A673 (cell line): ENCODE results near the gene RTN1. TPM values are rescaled to one million over a fixed set of nuclear protein-coding genes. Genes with fewer than 3 reads are reported as not detected.

Experiments
- BruUV-seq: library from RNA; stranded (reverse); fragments of 400-500 nt; replicated peaks from 2 replicates; lab custom pipeline; 2021; lab: Mats Ljungman, UMichigan
- CTCF ChIA-PET: fragments of 300-600 bp; sonication (Branson Sonifier 250); formaldehyde crosslinking; loops from one replicate; lab custom pipeline; 2022; ENCODE audit warnings: antibody characterized with exemption; lab: Charles Lee
- POLR2A ChIA-PET: fragments of 300-600 bp; sonication (Branson Sonifier 250); formaldehyde crosslinking; loops from one replicate; lab custom pipeline; 2022; ENCODE audit warnings: antibody characterized with exemption; ENCODE audit not compliant: low non-redundant PET; lab: Charles Lee
- DNase-seq: peaks from one replicate; pipeline ENCODE4 v3.0.0-alpha.2; 2015; ENCODE audit warnings: low spot score
- H3K27ac ChIP-seq: fragments of 200-600 bp; sonication (generic); 2 replicates; pipeline ENCODE4 v1.5.1; 2016; ENCODE audit warnings: mixed run types, low read depth, mild to moderate bottlenecking, mixed read lengths, antibody characterized with exemption, low read length; ENCODE audit not compliant: poor library complexity, severe bottlenecking
- H3K27me3 ChIP-seq: fragments of 200-600 bp; sonication (generic); replicated peaks from 2 replicates; pipeline ENCODE4 v1.6.1; 2017; ENCODE audit warnings: mixed run types, low read depth, mild to moderate bottlenecking, mixed read lengths, antibody characterized with exemption, low read length; ENCODE audit not compliant: insufficient read depth, poor library complexity
- H3K36me3 ChIP-seq: fragments of 200-600 bp; sonication (generic); 2 replicates; pipeline ENCODE4 v1.6.1; 2016; ENCODE audit warnings: mixed run types, mild to moderate bottlenecking, mixed read lengths, antibody characterized with exemption, low read length; ENCODE audit not compliant: insufficient read depth, poor library complexity, severe bottlenecking
- H3K4me1 ChIP-seq: fragments of 200-600 bp; sonication (generic); 2 replicates; pipeline ENCODE4 v1.6.1; 2017; ENCODE audit warnings: mixed run types, mild to moderate bottlenecking, mixed read lengths, antibody characterized with exemption, low read length; ENCODE audit not compliant: insufficient read depth, poor library complexity, severe bottlenecking
- H3K4me3 ChIP-seq: fragments of 200-600 bp; sonication (generic); 2 replicates; pipeline ENCODE4 v1.5.1; 2016; ENCODE audit warnings: low read depth, mixed run types, mild to moderate bottlenecking, mixed read lengths, low read length; ENCODE audit not compliant: poor library complexity, severe bottlenecking
- H3K9me3 ChIP-seq: fragments of 200-600 bp; sonication (generic); 2 replicates; pipeline ENCODE4 v1.6.1; 2016; ENCODE audit warnings: mixed run types, low read depth, mild to moderate bottlenecking, mixed read lengths, antibody characterized with exemption, low read length; ENCODE audit not compliant: poor library complexity, severe bottlenecking
- CTCF ChIP-seq: fragments of 300-800, 200-600 bp; sonication (generic); conservative IDR thresholded peaks from 2 replicates; pipeline ENCODE4 v1.5.1; 2017; ENCODE audit warnings: low read depth, mild to moderate bottlenecking, antibody characterized with exemption, low read length, moderate library complexity, mixed read lengths
- EZH2 ChIP-seq: fragments of 200-600 bp; sonication (generic); IDR thresholded peaks from 2 replicates; pipeline ENCODE4 v1.6.1; 2017; ENCODE audit warnings: borderline replicate concordance, low read depth, mild to moderate bottlenecking, mixed read lengths, antibody characterized with exemption, low read length; ENCODE audit not compliant: poor library complexity, severe bottlenecking
- intact Hi-C: fragments of 100-400 bp; cut with micrococcal nuclease; formaldehyde crosslinking; loops from one replicate; pipeline ENCODE4 v1.10.0; 2022; ENCODE audit not compliant: unreplicated experiment
- total RNA-seq: library from RNA; stranded (reverse); gene quantifications from 2 replicates; pipeline ENCODE4 v1.2.3, GENCODE V29; 2021

The RTN1 gene
- total RNA-seq, 1 experiment from 2014 or later = 4.0 TPM

GRCh38 chr14:59836116-59836515 lies 34.5 kb downstream of the RTN1 start:
- ChIA-PET CTCF (no interaction called here), POLR2A (no interaction called here)
- no peak overlapping the region for H3K4me3 ChIP-seq
- H3K9me3 ChIP-seq = no peaks in the 10 kb centered on the region
- H3K4me1 ChIP-seq = no peaks in the 10 kb centered on the region
- no peak overlapping the region for H3K27ac ChIP-seq
- TF ChIP-seq EZH2 (no peak), CTCF (no peak)
- no peaks in the 10 kb centered on the region for H3K36me3 ChIP-seq
- peak; percentile 24 for DNase-seq
- BruUV-seq = no TSS peak
- intact Hi-C loops = no loop called here
- no peaks in the 10 kb centered on the region for H3K27me3 ChIP-seq

DNA sequence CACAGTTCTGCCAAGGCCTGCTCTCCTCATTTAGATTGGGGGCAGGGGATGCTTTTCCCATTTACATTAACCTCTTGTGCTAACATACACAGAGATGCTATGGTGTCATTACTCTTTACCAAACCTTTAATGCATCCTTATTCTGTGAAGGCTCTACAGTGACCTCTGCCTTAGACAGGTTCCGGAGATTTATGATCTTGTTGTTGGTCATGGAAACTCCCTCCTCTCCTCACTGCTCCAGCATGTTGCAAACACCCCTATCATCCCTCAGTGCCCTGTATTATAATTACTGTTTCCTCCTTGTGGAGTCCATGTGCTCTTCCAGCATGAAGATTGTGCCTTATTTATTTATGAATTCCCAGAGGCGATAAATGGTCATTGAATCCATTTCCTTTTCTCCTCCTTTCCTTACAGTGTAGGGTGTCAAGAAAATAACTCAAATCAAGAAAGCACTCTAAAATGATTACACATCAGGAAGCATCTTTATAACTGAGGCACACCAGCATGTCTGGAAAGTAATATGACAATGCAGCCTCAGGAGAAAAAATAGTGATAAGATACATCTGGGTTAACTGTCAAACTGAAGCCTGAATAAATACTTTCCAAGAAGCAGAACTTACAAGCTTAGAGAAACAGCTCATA lies 37.8 kb downstream of the RTN1 start:
- ChIA-PET CTCF (no interaction called here), POLR2A (no interaction called here)
- peaks cover 18% of the 10 kb centered on the region for H3K4me1 ChIP-seq
- intact Hi-C loops = loop anchor here (5.0 kb wide), 1 partner anchor 40 kb away; the partner anchor contains the start of gene RTN1
- no peak for TF ChIP-seq EZH2
- no peak for TF ChIP-seq CTCF
- H3K27ac ChIP-seq = no peak overlapping the region
- H3K4me3 ChIP-seq = no peak overlapping the region
- DNase-seq = peak; percentile 66
- H3K36me3 ChIP-seq = no peaks in the 10 kb centered on the region
- H3K27me3 ChIP-seq = no peaks in the 10 kb centered on the region
- BruUV-seq = no TSS peak
- no peaks in the 10 kb centered on the region for H3K9me3 ChIP-seq

DNA sequence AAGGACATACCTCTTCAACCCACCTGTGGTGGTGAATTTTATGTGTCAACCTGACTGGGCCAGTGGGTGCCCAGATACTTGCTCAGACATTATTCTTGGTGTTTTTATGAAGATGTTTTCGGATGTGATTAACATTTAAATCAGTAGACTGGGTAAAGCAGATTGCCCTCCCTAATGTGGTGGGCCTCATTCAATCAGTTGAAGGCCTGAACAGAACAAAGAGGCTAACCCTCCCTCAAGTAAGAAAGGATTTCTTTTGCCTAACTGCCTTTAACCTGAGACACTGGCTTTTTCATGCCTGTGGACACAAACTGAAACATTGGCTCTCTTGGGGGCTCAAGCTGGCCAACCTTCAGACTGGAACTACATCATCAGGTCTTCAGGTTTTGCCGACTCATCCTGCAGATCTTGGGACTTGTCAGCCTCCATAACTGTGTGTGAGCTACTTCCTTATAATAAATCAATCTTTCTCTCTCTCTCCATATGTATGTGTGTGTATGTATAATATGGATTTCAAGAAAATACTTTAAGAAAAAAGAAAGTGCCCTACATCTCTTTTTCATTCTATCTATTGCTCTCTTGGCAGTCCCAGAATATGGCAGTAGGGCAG lies 39.4 kb downstream of the RTN1 start:
- no TSS peak for BruUV-seq
- H3K36me3 ChIP-seq = no peaks in the 10 kb centered on the region
- intact Hi-C loops = loop anchor here (5.0 kb wide), 1 partner anchor 41 kb away; the partner anchor contains the start of gene RTN1
- H3K4me1 ChIP-seq = peaks cover 18% of the 10 kb centered on the region
- ChIA-PET POLR2A (no interaction called here), CTCF (no interaction called here)
- no peak overlapping the region for H3K4me3 ChIP-seq
- DNase-seq = no peak
- H3K27me3 ChIP-seq = no peaks in the 10 kb centered on the region
- TF ChIP-seq EZH2 = no peak
- no peak for TF ChIP-seq CTCF
- no peak overlapping the region for H3K27ac ChIP-seq
- H3K9me3 ChIP-seq = no peaks in the 10 kb centered on the region
